ENCODE data around the gene LDAH. TPM values are rescaled to one million over a fixed set of nuclear protein-coding genes. Genes with fewer than 3 reads are reported as not detected.

Gene LDAH
- total and polyA plus RNA-seq, 2 experiments from 2014 or later: 12.1 to 37.5 TPM

DNA sequence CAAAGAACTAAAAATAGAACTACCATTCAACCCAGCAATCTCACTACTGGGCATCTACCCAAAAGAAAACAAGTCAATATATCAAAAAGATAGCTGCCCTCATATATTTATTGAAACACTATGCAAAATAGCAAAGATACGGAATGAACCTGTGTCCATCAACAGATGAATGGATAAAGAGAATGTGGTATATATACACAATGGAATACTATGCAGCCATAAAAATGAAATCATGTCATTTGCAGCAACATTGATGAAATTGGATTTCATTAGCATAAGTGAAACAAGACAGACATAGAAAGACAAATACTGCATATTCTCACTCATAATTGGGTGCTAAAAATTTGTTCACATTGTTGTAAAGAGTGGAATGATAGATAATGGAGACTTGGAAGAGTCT lies 16.2 kb upstream of the LDAH start:
- no peaks in the 10 kb centered on the region for H3K36me3 ChIP-seq (ENCODE audit: insufficient read depth)
- no peak overlapping the region for H3K27ac ChIP-seq (ENCODE audit: low read depth)

More for the DNA sequence above, 16.2 kb upstream of the LDAH start:
- H3K27me3 ChIP-seq (ENCODE audit: insufficient read depth): 0 out of 2 replicates have a peak, but pooled peaks cover 2% of the 10 kb centered on the region
- no peaks in the 10 kb centered on the region for H3K79me2 ChIP-seq (replicated peaks; ENCODE audit: insufficient read depth)
- DNase-seq (ENCODE audit: low spot score): no peak
- H4K20me1 ChIP-seq (replicated peaks; ENCODE audit: insufficient read depth): no peaks in the 10 kb centered on the region
- no peaks in the 10 kb centered on the region for H3F3A ChIP-seq (replicated peaks; ENCODE audit: low read depth)
- H2AFZ ChIP-seq: no peak overlapping the region
- TF ChIP-seq, protein P1, sequence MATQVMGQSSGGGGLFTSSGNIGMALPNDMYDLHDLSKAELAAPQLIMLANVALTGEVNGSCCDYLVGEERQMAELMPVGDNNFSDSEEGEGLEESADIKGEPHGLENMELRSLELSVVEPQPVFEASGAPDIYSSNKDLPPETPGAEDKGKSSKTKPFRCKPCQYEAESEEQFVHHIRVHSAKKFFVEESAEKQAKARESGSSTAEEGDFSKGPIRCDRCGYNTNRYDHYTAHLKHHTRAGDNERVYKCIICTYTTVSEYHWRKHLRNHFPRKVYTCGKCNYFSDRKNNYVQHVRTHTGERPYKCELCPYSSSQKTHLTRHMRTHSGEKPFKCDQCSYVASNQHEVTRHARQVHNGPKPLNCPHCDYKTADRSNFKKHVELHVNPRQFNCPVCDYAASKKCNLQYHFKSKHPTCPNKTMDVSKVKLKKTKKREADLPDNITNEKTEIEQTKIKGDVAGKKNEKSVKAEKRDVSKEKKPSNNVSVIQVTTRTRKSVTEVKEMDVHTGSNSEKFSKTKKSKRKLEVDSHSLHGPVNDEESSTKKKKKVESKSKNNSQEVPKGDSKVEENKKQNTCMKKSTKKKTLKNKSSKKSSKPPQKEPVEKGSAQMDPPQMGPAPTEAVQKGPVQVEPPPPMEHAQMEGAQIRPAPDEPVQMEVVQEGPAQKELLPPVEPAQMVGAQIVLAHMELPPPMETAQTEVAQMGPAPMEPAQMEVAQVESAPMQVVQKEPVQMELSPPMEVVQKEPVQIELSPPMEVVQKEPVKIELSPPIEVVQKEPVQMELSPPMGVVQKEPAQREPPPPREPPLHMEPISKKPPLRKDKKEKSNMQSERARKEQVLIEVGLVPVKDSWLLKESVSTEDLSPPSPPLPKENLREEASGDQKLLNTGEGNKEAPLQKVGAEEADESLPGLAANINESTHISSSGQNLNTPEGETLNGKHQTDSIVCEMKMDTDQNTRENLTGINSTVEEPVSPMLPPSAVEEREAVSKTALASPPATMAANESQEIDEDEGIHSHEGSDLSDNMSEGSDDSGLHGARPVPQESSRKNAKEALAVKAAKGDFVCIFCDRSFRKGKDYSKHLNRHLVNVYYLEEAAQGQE (IDR thresholded peaks at IDR 0.05; ENCODE audit: unreplicated experiment): no peak
- TF ChIP-seq JUNB (IDR thresholded peaks at IDR 0.05; ENCODE audit: unreplicated experiment) (no peak), EZH2phosphoT487 (IDR thresholded peaks at IDR 0.05; ENCODE audit: unreplicated experiment) (no peak), NANOG (IDR thresholded peaks at IDR 0.05; ENCODE audit: borderline replicate concordance) (no peak), STAT1 (IDR thresholded peaks at IDR 0.05; ENCODE audit: unreplicated experiment) (no peak), ZNF114 (CRISPR knock-in tag; IDR thresholded peaks at IDR 0.05) (no peak), EZH2 (IDR thresholded peaks at IDR 0.05; ENCODE audit: low read depth, unreplicated experiment) (no peak), ZNF331 (CRISPR knock-in tag; IDR thresholded peaks at IDR 0.05; ENCODE audit: low read depth) (no peak), POLR2AphosphoS5 (IDR thresholded peaks at IDR 0.05; ENCODE audit: low read depth) (no peak), CREB1 (CRISPR knock-in tag; IDR thresholded peaks at IDR 0.05; ENCODE audit: low read depth) (no peak)
- TF ChIP-seq, protein P2, sequence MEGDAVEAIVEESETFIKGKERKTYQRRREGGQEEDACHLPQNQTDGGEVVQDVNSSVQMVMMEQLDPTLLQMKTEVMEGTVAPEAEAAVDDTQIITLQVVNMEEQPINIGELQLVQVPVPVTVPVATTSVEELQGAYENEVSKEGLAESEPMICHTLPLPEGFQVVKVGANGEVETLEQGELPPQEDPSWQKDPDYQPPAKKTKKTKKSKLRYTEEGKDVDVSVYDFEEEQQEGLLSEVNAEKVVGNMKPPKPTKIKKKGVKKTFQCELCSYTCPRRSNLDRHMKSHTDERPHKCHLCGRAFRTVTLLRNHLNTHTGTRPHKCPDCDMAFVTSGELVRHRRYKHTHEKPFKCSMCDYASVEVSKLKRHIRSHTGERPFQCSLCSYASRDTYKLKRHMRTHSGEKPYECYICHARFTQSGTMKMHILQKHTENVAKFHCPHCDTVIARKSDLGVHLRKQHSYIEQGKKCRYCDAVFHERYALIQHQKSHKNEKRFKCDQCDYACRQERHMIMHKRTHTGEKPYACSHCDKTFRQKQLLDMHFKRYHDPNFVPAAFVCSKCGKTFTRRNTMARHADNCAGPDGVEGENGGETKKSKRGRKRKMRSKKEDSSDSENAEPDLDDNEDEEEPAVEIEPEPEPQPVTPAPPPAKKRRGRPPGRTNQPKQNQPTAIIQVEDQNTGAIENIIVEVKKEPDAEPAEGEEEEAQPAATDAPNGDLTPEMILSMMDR (conservative IDR thresholded peaks at IDR 0.05; ENCODE audit: low read depth in 2 of 2): no peak
- TF ChIP-seq, protein P3, sequence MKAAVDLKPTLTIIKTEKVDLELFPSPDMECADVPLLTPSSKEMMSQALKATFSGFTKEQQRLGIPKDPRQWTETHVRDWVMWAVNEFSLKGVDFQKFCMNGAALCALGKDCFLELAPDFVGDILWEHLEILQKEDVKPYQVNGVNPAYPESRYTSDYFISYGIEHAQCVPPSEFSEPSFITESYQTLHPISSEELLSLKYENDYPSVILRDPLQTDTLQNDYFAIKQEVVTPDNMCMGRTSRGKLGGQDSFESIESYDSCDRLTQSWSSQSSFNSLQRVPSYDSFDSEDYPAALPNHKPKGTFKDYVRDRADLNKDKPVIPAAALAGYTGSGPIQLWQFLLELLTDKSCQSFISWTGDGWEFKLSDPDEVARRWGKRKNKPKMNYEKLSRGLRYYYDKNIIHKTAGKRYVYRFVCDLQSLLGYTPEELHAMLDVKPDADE (IDR thresholded peaks at IDR 0.05): no peak
- TF ChIP-seq, protein P4, sequence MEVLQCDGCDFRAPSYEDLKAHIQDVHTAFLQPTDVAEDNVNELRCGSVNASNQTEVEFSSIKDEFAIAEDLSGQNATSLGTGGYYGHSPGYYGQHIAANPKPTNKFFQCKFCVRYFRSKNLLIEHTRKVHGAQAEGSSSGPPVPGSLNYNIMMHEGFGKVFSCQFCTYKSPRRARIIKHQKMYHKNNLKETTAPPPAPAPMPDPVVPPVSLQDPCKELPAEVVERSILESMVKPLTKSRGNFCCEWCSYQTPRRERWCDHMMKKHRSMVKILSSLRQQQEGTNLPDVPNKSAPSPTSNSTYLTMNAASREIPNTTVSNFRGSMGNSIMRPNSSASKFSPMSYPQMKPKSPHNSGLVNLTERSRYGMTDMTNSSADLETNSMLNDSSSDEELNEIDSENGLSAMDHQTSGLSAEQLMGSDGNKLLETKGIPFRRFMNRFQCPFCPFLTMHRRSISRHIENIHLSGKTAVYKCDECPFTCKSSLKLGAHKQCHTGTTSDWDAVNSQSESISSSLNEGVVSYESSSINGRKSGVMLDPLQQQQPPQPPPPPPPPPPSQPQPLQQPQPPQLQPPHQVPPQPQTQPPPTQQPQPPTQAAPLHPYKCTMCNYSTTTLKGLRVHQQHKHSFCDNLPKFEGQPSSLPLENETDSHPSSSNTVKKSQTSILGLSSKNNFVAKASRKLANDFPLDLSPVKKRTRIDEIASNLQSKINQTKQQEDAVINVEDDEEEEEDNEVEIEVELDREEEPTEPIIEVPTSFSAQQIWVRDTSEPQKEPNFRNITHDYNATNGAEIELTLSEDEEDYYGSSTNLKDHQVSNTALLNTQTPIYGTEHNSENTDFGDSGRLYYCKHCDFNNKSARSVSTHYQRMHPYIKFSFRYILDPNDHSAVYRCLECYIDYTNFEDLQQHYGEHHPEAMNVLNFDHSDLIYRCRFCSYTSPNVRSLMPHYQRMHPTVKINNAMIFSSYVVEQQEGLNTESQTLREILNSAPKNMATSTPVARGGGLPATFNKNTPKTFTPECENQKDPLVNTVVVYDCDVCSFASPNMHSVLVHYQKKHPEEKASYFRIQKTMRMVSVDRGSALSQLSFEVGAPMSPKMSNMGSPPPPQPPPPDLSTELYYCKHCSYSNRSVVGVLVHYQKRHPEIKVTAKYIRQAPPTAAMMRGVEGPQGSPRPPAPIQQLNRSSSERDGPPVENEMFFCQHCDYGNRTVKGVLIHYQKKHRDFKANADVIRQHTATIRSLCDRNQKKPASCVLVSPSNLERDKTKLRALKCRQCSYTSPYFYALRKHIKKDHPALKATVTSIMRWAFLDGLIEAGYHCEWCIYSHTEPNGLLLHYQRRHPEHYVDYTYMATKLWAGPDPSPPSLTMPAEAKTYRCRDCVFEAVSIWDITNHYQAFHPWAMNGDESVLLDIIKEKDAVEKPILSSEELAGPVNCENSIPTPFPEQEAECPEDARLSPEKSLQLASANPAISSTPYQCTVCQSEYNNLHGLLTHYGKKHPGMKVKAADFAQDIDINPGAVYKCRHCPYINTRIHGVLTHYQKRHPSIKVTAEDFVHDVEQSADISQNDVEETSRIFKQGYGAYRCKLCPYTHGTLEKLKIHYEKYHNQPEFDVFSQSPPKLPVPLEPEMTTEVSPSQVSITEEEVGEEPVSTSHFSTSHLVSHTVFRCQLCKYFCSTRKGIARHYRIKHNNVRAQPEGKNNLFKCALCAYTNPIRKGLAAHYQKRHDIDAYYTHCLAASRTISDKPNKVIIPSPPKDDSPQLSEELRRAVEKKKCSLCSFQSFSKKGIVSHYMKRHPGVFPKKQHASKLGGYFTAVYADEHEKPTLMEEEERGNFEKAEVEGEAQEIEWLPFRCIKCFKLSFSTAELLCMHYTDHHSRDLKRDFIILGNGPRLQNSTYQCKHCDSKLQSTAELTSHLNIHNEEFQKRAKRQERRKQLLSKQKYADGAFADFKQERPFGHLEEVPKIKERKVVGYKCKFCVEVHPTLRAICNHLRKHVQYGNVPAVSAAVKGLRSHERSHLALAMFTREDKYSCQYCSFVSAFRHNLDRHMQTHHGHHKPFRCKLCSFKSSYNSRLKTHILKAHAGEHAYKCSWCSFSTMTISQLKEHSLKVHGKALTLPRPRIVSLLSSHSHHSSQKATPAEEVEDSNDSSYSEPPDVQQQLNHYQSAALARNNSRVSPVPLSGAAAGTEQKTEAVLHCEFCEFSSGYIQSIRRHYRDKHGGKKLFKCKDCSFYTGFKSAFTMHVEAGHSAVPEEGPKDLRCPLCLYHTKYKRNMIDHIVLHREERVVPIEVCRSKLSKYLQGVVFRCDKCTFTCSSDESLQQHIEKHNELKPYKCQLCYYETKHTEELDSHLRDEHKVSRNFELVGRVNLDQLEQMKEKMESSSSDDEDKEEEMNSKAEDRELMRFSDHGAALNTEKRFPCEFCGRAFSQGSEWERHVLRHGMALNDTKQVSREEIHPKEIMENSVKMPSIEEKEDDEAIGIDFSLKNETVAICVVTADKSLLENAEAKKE (CRISPR knock-in tag; IDR thresholded peaks at IDR 0.05): no peak
- peaks cover 9% of the 10 kb centered on the region for H3K27me3 Mint-ChIP-seq (ENCODE audit: insufficient read depth, low read depth, poor library complexity)
- H3K4me1 Mint-ChIP-seq: no peaks in the 10 kb centered on the region
- no peak for ATAC-seq
- H3K27ac Mint-ChIP-seq: no peak overlapping the region
- H3K4me2 ChIP-seq: no peak overlapping the region
- H3K36me3 Mint-ChIP-seq (ENCODE audit: low read depth): no peaks in the 10 kb centered on the region
- H3K9me2 ChIP-seq (ENCODE audit: insufficient read depth): no peaks in the 10 kb centered on the region
- H3K4me1 ChIP-seq (ENCODE audit: insufficient read depth): no peaks in the 10 kb centered on the region
- no peaks in the 10 kb centered on the region; the same call in 2 of the 3 replicates for H3K9me3 Mint-ChIP-seq
- no peak overlapping the region for H3K4me3 Mint-ChIP-seq
- no peak overlapping the region for H3K4me3 ChIP-seq

All from GM23338 (cell line).